H9 (cell line): ENCODE measurements around the gene OSBPL10. TPM values are rescaled to one million over a fixed set of nuclear protein-coding genes. Genes with fewer than 3 reads are reported as not detected.

Source experiments
- DNase-seq: peaks from one replicate; pipeline ENCODE4 v3.0.0-alpha.2; 2017
- H2AFZ ChIP-seq: one replicate; pipeline ENCODE4 v1.6.1; 2013; ENCODE audit warnings: mild to moderate bottlenecking, low read length, control low read depth, moderate library complexity
- H2AK5ac ChIP-seq: 2 replicates; pipeline ENCODE4 v1.6.1; 2013; ENCODE audit warnings: low read length, control low read depth, mixed read lengths; ENCODE audit not compliant: insufficient read length
- H2BK120ac ChIP-seq: one replicate; pipeline ENCODE4 v1.6.1; 2013; ENCODE audit warnings: low read depth, mild to moderate bottlenecking, low read length, control low read depth, inconsistent platforms; ENCODE audit not compliant: poor library complexity, severe bottlenecking
- H2BK12ac ChIP-seq: 2 replicates; pipeline ENCODE4 v1.6.1; 2013; ENCODE audit warnings: low read length, control low read depth, mixed read lengths, low read depth; ENCODE audit not compliant: insufficient read length
- H2BK15ac ChIP-seq: 2 replicates; pipeline ENCODE4 v1.6.1; 2013; ENCODE audit warnings: low read depth, low read length, control low read depth
- H2BK20ac ChIP-seq: one replicate; pipeline ENCODE4 v1.6.1; 2013; ENCODE audit warnings: low read depth, mild to moderate bottlenecking, low read length, control low read depth, inconsistent platforms; ENCODE audit not compliant: poor library complexity, severe bottlenecking
- H2BK5ac ChIP-seq: 2 replicates; pipeline ENCODE4 v1.6.1; 2013; ENCODE audit warnings: low read length, control low read depth, mixed read lengths; ENCODE audit not compliant: insufficient read length
- H3K14ac ChIP-seq: 2 replicates; pipeline ENCODE4 v1.6.1; 2013; ENCODE audit warnings: low read length, control low read depth; ENCODE audit not compliant: insufficient read depth
- H3K18ac ChIP-seq: 2 replicates; pipeline ENCODE4 v1.6.1; 2013; ENCODE audit warnings: low read depth, mild to moderate bottlenecking, mixed read lengths, low read length, control low read depth; ENCODE audit not compliant: insufficient read length
- H3K23ac ChIP-seq: 2 replicates; pipeline ENCODE4 v1.6.1; 2013; ENCODE audit warnings: low read length, control low read depth, mixed read lengths, low read depth; ENCODE audit not compliant: insufficient read length
- H3K23me2 ChIP-seq: 2 replicates; pipeline ENCODE4 v1.6.1; 2013; ENCODE audit warnings: low read depth, mild to moderate bottlenecking, mixed read lengths, low read length, control low read depth; ENCODE audit not compliant: insufficient read length, poor library complexity, severe bottlenecking
- H3K27ac ChIP-seq: 2 replicates; pipeline ENCODE4 v1.5.1; 2013; ENCODE audit warnings: low read length, control low read depth, mixed read lengths, low read depth; ENCODE audit not compliant: insufficient read length
- H3K27me3 ChIP-seq: 2 replicates; pipeline ENCODE4 v1.6.1; 2013; ENCODE audit warnings: low read length, control low read depth, inconsistent platforms; ENCODE audit not compliant: insufficient read depth
- H3K4ac ChIP-seq: 2 replicates; pipeline ENCODE4 v1.6.1; 2013; ENCODE audit warnings: low read depth, mild to moderate bottlenecking, control low read depth, inconsistent platforms, low read length, moderate library complexity
- H3K4me1 ChIP-seq: 2 replicates; pipeline ENCODE4 v1.6.1; 2013; ENCODE audit warnings: low read length, control low read depth, inconsistent platforms; ENCODE audit not compliant: insufficient read depth
- H3K4me2 ChIP-seq: 2 replicates; pipeline ENCODE4 v1.6.1; 2013; ENCODE audit warnings: low read length, control low read depth, mixed read lengths; ENCODE audit not compliant: insufficient read length, insufficient read depth
- H3K56ac ChIP-seq: 2 replicates; pipeline ENCODE4 v1.6.1; 2013; ENCODE audit warnings: low read depth, mild to moderate bottlenecking, mixed read lengths, low read length, control low read depth; ENCODE audit not compliant: insufficient read length
- H3K79me1 ChIP-seq: 2 replicates; pipeline ENCODE4 v1.6.1; 2013; ENCODE audit warnings: low read depth, mild to moderate bottlenecking, moderate library complexity, low read length, control low read depth, inconsistent platforms; ENCODE audit not compliant: insufficient read depth, poor library complexity, severe bottlenecking
- H3K79me2 ChIP-seq: 2 replicates; pipeline ENCODE4 v1.6.1; 2013; ENCODE audit warnings: low read length, control low read depth, inconsistent platforms; ENCODE audit not compliant: insufficient read depth
- H3K9ac ChIP-seq: 2 replicates; pipeline ENCODE4 v1.6.1; 2013; ENCODE audit warnings: low read length, control low read depth, mixed read lengths; ENCODE audit not compliant: insufficient read length; ENCODE audit errors: extremely low read depth
- H3K9me3 ChIP-seq: one replicate; pipeline ENCODE4 v1.6.1; 2013; ENCODE audit warnings: low read depth, low read length, inconsistent platforms; ENCODE audit not compliant: control insufficient read depth
- H3T11ph ChIP-seq: one replicate; pipeline ENCODE4 v1.6.1; 2013; ENCODE audit warnings: mild to moderate bottlenecking, low read length, control low read depth, inconsistent platforms
- H4K20me1 ChIP-seq: one replicate; pipeline ENCODE4 v1.6.1; 2013; ENCODE audit not compliant: control insufficient read depth, insufficient read length, insufficient read depth
- H4K5ac ChIP-seq: 2 replicates; pipeline ENCODE4 v1.6.1; 2013; ENCODE audit warnings: low read depth, mild to moderate bottlenecking, mixed read lengths, low read length, control low read depth; ENCODE audit not compliant: insufficient read length
- H4K8ac ChIP-seq: replicated peaks from 2 replicates; pipeline ENCODE4 v1.6.1; 2013; ENCODE audit warnings: low read length, control low read depth, mixed read lengths, low read depth; ENCODE audit not compliant: insufficient read length
- H4K91ac ChIP-seq: 2 replicates; pipeline ENCODE4 v1.6.1; 2013; ENCODE audit warnings: low read depth, mild to moderate bottlenecking, moderate library complexity, mixed read lengths, low read length, control low read depth; ENCODE audit not compliant: insufficient read length
- H3K27ac Mint-ChIP-seq, 3 experiments: 2 replicates in 2 of 3; 3 replicates in 1 of 3; pipeline ENCODE4 v1.8.0; 2020 to 2021; ENCODE audit warnings: mixed read lengths in 3 of 3, mild to moderate bottlenecking in 1 of 3, moderate library complexity in 1 of 3
- H3K27me3 Mint-ChIP-seq: 2 replicates; pipeline ENCODE4 v1.8.0; 2021; ENCODE audit warnings: low read depth, mild to moderate bottlenecking, moderate library complexity, mixed read lengths
- H3K36me3 Mint-ChIP-seq, 3 experiments: 2 replicates in 2 of 3; 3 replicates in 1 of 3; pipeline ENCODE4 v1.8.0; 2020 to 2021; ENCODE audit warnings: low read depth in 3 of 3, mixed read lengths in 3 of 3; ENCODE audit not compliant: insufficient read depth in 1 of 3
- H3K4me1 Mint-ChIP-seq, 2 experiments: 2 replicates each; pipeline ENCODE4 v1.8.0; 2020; ENCODE audit warnings: mixed read lengths in 2 of 2
- H3K4me3 Mint-ChIP-seq, 2 experiments: 2 replicates in 1 of 2; 3 replicates in 1 of 2; pipeline ENCODE4 v1.8.0; 2020 to 2021; ENCODE audit warnings: mild to moderate bottlenecking in 2 of 2, mixed read lengths in 2 of 2, moderate library complexity in 1 of 2
- H3K9me3 Mint-ChIP-seq, 2 experiments: 2 replicates in 1 of 2; 3 replicates in 1 of 2; pipeline ENCODE4 v1.8.0; 2020; ENCODE audit warnings: mild to moderate bottlenecking in 2 of 2, mixed read lengths in 2 of 2, moderate library complexity in 1 of 2
- CTCF ChIP-seq: fragments of 200-600 bp; sonication (generic); conservative IDR thresholded peaks from 3 replicates; pipeline ENCODE4 v1.8.0; 2021; ENCODE audit warnings: antibody characterized with exemption, mild to moderate bottlenecking
- WGBS: extraction: QIAGEN DNeasy Blood & Tissue Kit; methylation state at CpG from one replicate; pipeline ENCODE4 v1.1.7; 2013; ENCODE audit warnings: missing lambda C conversion rate, low lambda C conversion rate, mixed read lengths; ENCODE audit not compliant: insufficient read length; ENCODE audit errors: extremely low coverage; 5-methylcytosine and 5-hydroxymethylcytosine counted together
- total RNA-seq: library from RNA; stranded (reverse); gene quantifications from 2 replicates; pipeline ENCODE4 v1.2.1, GENCODE V29; 2021

Gene OSBPL10
- total RNA-seq, 1 experiment from 2014 or later: 42.7 TPM

- Histone ChIP-seq H4K91ac (no peak overlapping the region), H3K27ac (no peak overlapping the region), H4K8ac (no peak overlapping the region), H3K4me2 (no peak overlapping the region), H3K23me2 (no peaks in the 10 kb centered on the region), H2BK20ac (no peak overlapping the region), H3K4me1 (no peaks in the 10 kb centered on the region), H3K79me1 (peaks cover 3% of the 10 kb centered on the region), H3K14ac (no peak overlapping the region), H3T11ph (no peak overlapping the region), H3K18ac (no peak overlapping the region), H3K56ac (no peak overlapping the region), H3K9me3 (no peaks in the 10 kb centered on the region), H4K5ac (no peak overlapping the region), H2BK15ac (no peak overlapping the region), H3K79me2 (no peaks in the 10 kb centered on the region), H2BK120ac (no peak overlapping the region), H2AK5ac (no peak overlapping the region), H3K9ac (no peak overlapping the region), H3K27me3 (no peaks in the 10 kb centered on the region), H2BK12ac (no peak overlapping the region), H2BK5ac (no peak overlapping the region), H2AFZ (no peak overlapping the region), H4K20me1 (no peaks in the 10 kb centered on the region), H3K4ac (no peak overlapping the region), H3K23ac (no peak overlapping the region)
- Mint-ChIP-seq H3K27me3 (no peaks in the 10 kb centered on the region; the same call in 1 of the 2 replicates), H3K9me3 (no peaks in the 10 kb centered on the region), H3K4me3 (no peak overlapping the region), H3K36me3 (peaks cover 0 to 5% (median 0%) of the 10 kb centered on the region in 3 experiments; a peak in 2 of 7 replicates), H3K4me1 (peaks cover 16 to 19% of the 10 kb centered on the region in 2 experiments), H3K27ac (peak overlapping the region in 2 of 3 experiments; percentile 50 to 80; a peak in 3 of 7 replicates)
- no peak for TF ChIP-seq CTCF
- no CpG with 5 or more reads among the region's 8 CpGs for WGBS
- no peak for DNase-seq
Measured at GRCh38 chr3:31767920-31768319, 213.1 kb downstream of the OSBPL10 start.
